ENCODE measurements around the gene SH2D6.
"Not testable (repeated sequence)": the region's sequence is repeated elsewhere in the genome, so short reads cannot be mapped to it uniquely, and the experiment has no call there.

SH2D6 gene

GRCh38 chr2:85409845-85410583 is 8.5 kb upstream of the SH2D6 start, which contains the start of gene CAPG:
TSS of gene CAPG (minus strand) at chr2:85410366. CDS start at chr2:85402145, 8,221 bp downstream.
- Mint-ChIP-seq H3K27me3 (no peaks in the 10 kb centered on the region), H3K9me3 (no peaks in the 10 kb centered on the region), H3K36me3 (ENCODE audit: low read depth) (peaks cover 8% of the 10 kb centered on the region), H3K4me3 (peak within 1 kb of the TSS; percentile 80), H3K27ac (peak within 1 kb of the TSS; percentile 69), H3K4me1 (ENCODE audit: low read depth) (peaks cover 75% of the 10 kb centered on the region)

GRCh38 chr2:85410584-85411404 is 7.7 kb upstream of the SH2D6 start:
- Mint-ChIP-seq H3K4me3 (peak overlapping the region; percentile 80), H3K4me1 (ENCODE audit: low read depth) (peaks cover 73% of the 10 kb centered on the region)

GRCh38 chr2:85411405-85411748 is 7.1 kb upstream of the SH2D6 start:
- no peak overlapping the region for H3K4me3 Mint-ChIP-seq
- no peaks in the 10 kb centered on the region for H3K9me3 Mint-ChIP-seq
- no peaks in the 10 kb centered on the region for H3K27me3 Mint-ChIP-seq
- H3K36me3 Mint-ChIP-seq (ENCODE audit: low read depth) = no peaks in the 10 kb centered on the region
- peaks cover 67% of the 10 kb centered on the region for H3K4me1 Mint-ChIP-seq (ENCODE audit: low read depth)
- H3K27ac Mint-ChIP-seq = peak overlapping the region; percentile 43

More at GRCh38 chr2:85410584-85411404, 7.7 kb upstream of the SH2D6 start:
- Mint-ChIP-seq H3K27ac (peak overlapping the region; percentile 69), H3K36me3 (ENCODE audit: low read depth) (no peaks in the 10 kb centered on the region), H3K9me3 (no peaks in the 10 kb centered on the region), H3K27me3 (no peaks in the 10 kb centered on the region)

GRCh38 chr2:85413592-85414420 is 4.7 kb upstream of the SH2D6 start:
- Mint-ChIP-seq H3K4me1 (ENCODE audit: low read depth) (peaks cover 52% of the 10 kb centered on the region), H3K4me3 (peak overlapping the region; percentile 82), H3K36me3 (ENCODE audit: low read depth) (no peaks in the 10 kb centered on the region), H3K9me3 (no peaks in the 10 kb centered on the region), H3K27ac (peak overlapping the region; percentile 79), H3K27me3 (no peaks in the 10 kb centered on the region)

- H3K9me3 Mint-ChIP-seq; H3K27me3 Mint-ChIP-seq; H3K27ac Mint-ChIP-seq; H3K36me3 Mint-ChIP-seq (ENCODE audit: low read depth): not testable (repeated sequence)
- Mint-ChIP-seq H3K4me3 (peak overlapping the region; percentile 10), H3K4me1 (ENCODE audit: low read depth) (peaks cover 52% of the 10 kb centered on the region)
These were observed 4.1 kb upstream of the SH2D6 start for GRCh38 chr2:85414421-85414759.

- peaks cover 52% of the 10 kb centered on the region for H3K4me1 Mint-ChIP-seq (ENCODE audit: low read depth)
These were observed 3.6 kb upstream of the SH2D6 start for GRCh38 chr2:85414761-85415553.

GRCh38 chr2:85415980-85416650 is 2.4 kb upstream of the SH2D6 start:
- H3K4me3 Mint-ChIP-seq = no peak overlapping the region
- no peak overlapping the region for H3K27ac Mint-ChIP-seq
- peaks cover 48% of the 10 kb centered on the region for H3K4me1 Mint-ChIP-seq (ENCODE audit: low read depth)
- no peaks in the 10 kb centered on the region for H3K9me3 Mint-ChIP-seq
- no peaks in the 10 kb centered on the region for H3K36me3 Mint-ChIP-seq (ENCODE audit: low read depth)
- H3K27me3 Mint-ChIP-seq = no peaks in the 10 kb centered on the region

More at GRCh38 chr2:85414761-85415553, 3.6 kb upstream of the SH2D6 start:
- no peaks in the 10 kb centered on the region for H3K9me3 Mint-ChIP-seq
- no peaks in the 10 kb centered on the region for H3K36me3 Mint-ChIP-seq (ENCODE audit: low read depth)
- H3K27ac Mint-ChIP-seq = no peak overlapping the region
- peak overlapping the region; percentile 10 for H3K4me3 Mint-ChIP-seq
- no peaks in the 10 kb centered on the region for H3K27me3 Mint-ChIP-seq

- peak overlapping the region; percentile 90 for H3K4me3 Mint-ChIP-seq
- peaks cover 36% of the 10 kb centered on the region for H3K4me1 Mint-ChIP-seq (ENCODE audit: low read depth)
- H3K9me3 Mint-ChIP-seq = no peaks in the 10 kb centered on the region
- no peaks in the 10 kb centered on the region for H3K36me3 Mint-ChIP-seq (ENCODE audit: low read depth)
- no peaks in the 10 kb centered on the region for H3K27me3 Mint-ChIP-seq
- H3K27ac Mint-ChIP-seq = peak overlapping the region; percentile 97
These were observed 628 bp downstream of the SH2D6 start for GRCh38 chr2:85419009-85419675.

GRCh38 chr2:85420536-85421259 is 2.2 kb downstream of the SH2D6 start:
- peak overlapping the region; percentile 65 for H3K4me3 Mint-ChIP-seq
- H3K27me3 Mint-ChIP-seq = no peaks in the 10 kb centered on the region
- no peaks in the 10 kb centered on the region for H3K36me3 Mint-ChIP-seq (ENCODE audit: low read depth)
- H3K9me3 Mint-ChIP-seq = no peaks in the 10 kb centered on the region
- H3K27ac Mint-ChIP-seq = peak overlapping the region; percentile 75
- peaks cover 23% of the 10 kb centered on the region for H3K4me1 Mint-ChIP-seq (ENCODE audit: low read depth)

GRCh38 chr2:85421260-85422071 is 3.0 kb downstream of the SH2D6 start:
- Mint-ChIP-seq H3K4me1 (ENCODE audit: low read depth) (peaks cover 23% of the 10 kb centered on the region), H3K4me3 (no peak overlapping the region), H3K27ac (no peak overlapping the region), H3K36me3 (ENCODE audit: low read depth) (no peaks in the 10 kb centered on the region), H3K9me3 (no peaks in the 10 kb centered on the region), H3K27me3 (no peaks in the 10 kb centered on the region)

GRCh38 chr2:85422072-85422457 is 3.6 kb downstream of the SH2D6 start:
- no peaks in the 10 kb centered on the region for H3K27me3 Mint-ChIP-seq
- no peaks in the 10 kb centered on the region for H3K9me3 Mint-ChIP-seq
- H3K36me3 Mint-ChIP-seq (ENCODE audit: low read depth) = no peaks in the 10 kb centered on the region
- no peak overlapping the region for H3K27ac Mint-ChIP-seq
- no peak overlapping the region for H3K4me3 Mint-ChIP-seq
- H3K4me1 Mint-ChIP-seq (ENCODE audit: low read depth) = peaks cover 23% of the 10 kb centered on the region

- Mint-ChIP-seq H3K27ac (no peak overlapping the region), H3K36me3 (ENCODE audit: low read depth) (no peaks in the 10 kb centered on the region), H3K4me1 (ENCODE audit: low read depth) (peaks cover 19% of the 10 kb centered on the region), H3K9me3 (no peaks in the 10 kb centered on the region), H3K4me3 (no peak overlapping the region), H3K27me3 (no peaks in the 10 kb centered on the region)
These were observed 5.0 kb downstream of the SH2D6 start for GRCh38 chr2:85423525-85423924.

Data from stimulated activated naive CD8-positive, alpha-beta T cell treated with anti-CD3 and anti-CD28 coated beads, Interleukin-15, Interleukin-2, amounts not matched to agents 100 ng/mL and 50 ng/mL, for 24 hours (primary cell).